Lower lobe of right lung (tissue), 2 donors: Measurements from ENCODE around the gene MICAL2. TPM values are rescaled to one million over a fixed set of nuclear protein-coding genes. Genes with fewer than 3 reads are reported as not detected.

Experiments used
- ATAC-seq, 2 donors: fragments of 200-7000 bp; cut with Tn5 transposase; one replicate each; pipeline ENCODE4 v1.9.1; 2020 to 2022; ENCODE audit warnings: mild to moderate bottlenecking in 2 of 2, moderate library complexity in 2 of 2
- DNase-seq: peaks from one replicate; pipeline ENCODE4 v3.0.0-alpha.2; 2020
- H3K27ac ChIP-seq: fragments of 200-600 bp; one replicate; pipeline ENCODE4 v1.8.0; 2022
- H3K27me3 ChIP-seq: fragments of 200-600 bp; one replicate; pipeline ENCODE4 v1.8.0; 2022; ENCODE audit warnings: low read depth
- H3K36me3 ChIP-seq: fragments of 200-600 bp; one replicate; pipeline ENCODE4 v1.8.0; 2022; ENCODE audit warnings: mild to moderate bottlenecking
- H3K4me1 ChIP-seq: fragments of 200-600 bp; one replicate; pipeline ENCODE4 v1.8.0; 2022
- H3K4me3 ChIP-seq: fragments of 200-600 bp; one replicate; pipeline ENCODE4 v1.8.0; 2022; ENCODE audit warnings: mild to moderate bottlenecking
- H3K9me3 ChIP-seq: fragments of 200-600 bp; one replicate; pipeline ENCODE4 v1.8.0; 2022
- CTCF ChIP-seq: fragments of 200-600 bp; IDR thresholded peaks from one replicate; pipeline ENCODE4 v1.8.0; 2022; ENCODE audit warnings: antibody characterized with exemption, mild to moderate bottlenecking
- intact Hi-C: fragments of 100-400 bp; cut with DNase I; formaldehyde crosslinking; loops from one replicate; pipeline ENCODE4 v1.11.0; 2022
- total RNA-seq: library from RNA; stranded (reverse); fragmentation: NEBNext Ultra II Directional; extraction: Animal tissue kit (Norgen Biotek cat#: 25700); gene quantifications from one replicate; pipeline ENCODE4 v1.2.1, GENCODE V29; 2021
- donor health status: DM: no; HTN: yes; CAD: no; lungs with severe emphysema.

The MICAL2 gene
- total RNA-seq, 1 donor from 2014 or later, result 127 TPM

- TF ChIP-seq CTCF, result no peak
- ATAC-seq (peak; percentile 77 to 86), DNase-seq (no peak)
- H3K27ac ChIP-seq, result peak overlapping the region; percentile 72
- no peaks in the 10 kb centered on the region for H3K9me3 ChIP-seq
- H3K27me3 ChIP-seq, result no peaks in the 10 kb centered on the region
- no peak overlapping the region for H3K4me3 ChIP-seq
- peaks cover 42% of the 10 kb centered on the region for H3K4me1 ChIP-seq
- H3K36me3 ChIP-seq, result peaks cover 22% of the 10 kb centered on the region
- intact Hi-C loops, result no loop called here
Observed at GRCh38 chr11:12167061-12168000, 56.9 kb downstream of the MICAL2 start.

GRCh38 chr11:12168114-12168513 is 57.7 kb downstream of the MICAL2 start:
- intact Hi-C loops, result no loop called here
- peak overlapping the region; percentile 72 for H3K27ac ChIP-seq

GRCh38 chr11:12169822-12170221 is 59.4 kb downstream of the MICAL2 start:
- ATAC-seq, result no peak
- DNase-seq, result no peak
- no peaks in the 10 kb centered on the region for H3K36me3 ChIP-seq
- H3K4me1 ChIP-seq, result peaks cover 37% of the 10 kb centered on the region
- intact Hi-C loops, result no loop called here
- no peak for TF ChIP-seq CTCF
- no peak overlapping the region for H3K4me3 ChIP-seq
- H3K9me3 ChIP-seq, result no peaks in the 10 kb centered on the region
- H3K27me3 ChIP-seq, result no peaks in the 10 kb centered on the region
- no peak overlapping the region for H3K27ac ChIP-seq

More at GRCh38 chr11:12168114-12168513, 57.7 kb downstream of the MICAL2 start:
- no peak for TF ChIP-seq CTCF
- Histone ChIP-seq H3K36me3 (peaks cover 15% of the 10 kb centered on the region), H3K9me3 (no peaks in the 10 kb centered on the region), H3K4me3 (no peak overlapping the region), H3K27me3 (no peaks in the 10 kb centered on the region), H3K4me1 (peaks cover 39% of the 10 kb centered on the region)
- DNase-seq (no peak), ATAC-seq (no peak)

- TF ChIP-seq CTCF, result no peak
- peaks cover 39% of the 10 kb centered on the region for H3K4me1 ChIP-seq
- DNase-seq, result no peak
- no peaks in the 10 kb centered on the region for H3K27me3 ChIP-seq
- intact Hi-C loops, result no loop called here
- H3K36me3 ChIP-seq, result no peaks in the 10 kb centered on the region
- H3K4me3 ChIP-seq, result no peak overlapping the region
- ATAC-seq, result no peak
- no peaks in the 10 kb centered on the region for H3K9me3 ChIP-seq
- no peak overlapping the region for H3K27ac ChIP-seq
Observed at GRCh38 chr11:12170501-12170900, 60.1 kb downstream of the MICAL2 start.

- Histone ChIP-seq H3K36me3 (no peaks in the 10 kb centered on the region), H3K27ac (no peak overlapping the region), H3K4me3 (no peak overlapping the region), H3K27me3 (no peaks in the 10 kb centered on the region), H3K4me1 (peaks cover 39% of the 10 kb centered on the region), H3K9me3 (no peaks in the 10 kb centered on the region)
- no peak for DNase-seq
- intact Hi-C loops, result no loop called here
- ATAC-seq, result peak in 1 of 2 donors; percentile 20
- TF ChIP-seq CTCF, result no peak
Observed at GRCh38 chr11:12170984-12171383, 60.6 kb downstream of the MICAL2 start.
